ENCODE measurements around the gene CACNA2D1. TPM values are rescaled to one million over a fixed set of nuclear protein-coding genes. Genes with fewer than 3 reads are reported as not detected.
"Not testable (repeated sequence)": the region's sequence is repeated elsewhere in the genome, so short reads cannot be mapped to it uniquely, and the experiment has no call there.

Gene CACNA2D1
- polyA plus RNA-seq, 1 experiment, result 6.0 TPM

- TF ChIP-seq CTCF (IDR thresholded peaks at IDR 0.05; ENCODE audit: insufficient read depth, low read depth, low read length), result no peak
- Histone ChIP-seq H3K4me3 (ENCODE audit: low read depth, low read length) (no peak overlapping the region), H3K36me3 (ENCODE audit: control insufficient read depth, insufficient read depth, low read length) (no peaks in the 10 kb centered on the region), H3K27me3 (ENCODE audit: control insufficient read depth, insufficient read depth, low read length) (no peaks in the 10 kb centered on the region)
- POLR2A ChIA-PET, result no interaction called here
- CTCF ChIA-PET, result interaction anchor here (0.6 to 5.7 kb wide), 5 partner anchors 24 to 548 kb away, joined by 3 to 32 read pairs (median 3); no protein-coding TSS in a partner anchor
- DNase-seq (ENCODE audit: low read depth), result no peak
Observed at GRCh38 chr7:82018226-82018625, 425.4 kb downstream of the CACNA2D1 start.

- H3K4me3 ChIP-seq (ENCODE audit: low read depth, low read length), result no peak overlapping the region
- TF ChIP-seq CTCF (IDR thresholded peaks at IDR 0.05; ENCODE audit: insufficient read depth, low read depth, low read length), result peak; percentile 51
- H3K27me3 ChIP-seq (ENCODE audit: control insufficient read depth, insufficient read depth, low read length), result no peaks in the 10 kb centered on the region
- DNase-seq (ENCODE audit: low read depth), result no peak
- H3K36me3 ChIP-seq (ENCODE audit: control insufficient read depth, insufficient read depth, low read length), result no peaks in the 10 kb centered on the region
- CTCF ChIA-PET, result interaction anchor here (0.6 to 5.7 kb wide), 8 partner anchors 22 to 547 kb away, joined by 3 to 32 read pairs (median 3); no protein-coding TSS in a partner anchor
- POLR2A ChIA-PET, result no interaction called here
Observed at GRCh38 chr7:82017334-82017943, 426.1 kb downstream of the CACNA2D1 start.

GRCh38 chr7:82015751-82016150, 427.8 kb downstream of the CACNA2D1 start:
- H3K4me3 ChIP-seq (ENCODE audit: low read depth, low read length), result no peak overlapping the region
- no peaks in the 10 kb centered on the region for H3K27me3 ChIP-seq (ENCODE audit: control insufficient read depth, insufficient read depth, low read length)
- DNase-seq (ENCODE audit: low read depth), result no peak
- no peak for TF ChIP-seq CTCF (IDR thresholded peaks at IDR 0.05; ENCODE audit: insufficient read depth, low read depth, low read length)
- no peaks in the 10 kb centered on the region for H3K36me3 ChIP-seq (ENCODE audit: control insufficient read depth, insufficient read depth, low read length)
- ChIA-PET CTCF (interaction anchor here (1.1 to 5.7 kb wide), 3 partner anchors 55 to 518 kb away, joined by 3 to 32 read pairs (median 4); no protein-coding TSS in a partner anchor), POLR2A (no interaction called here)

GRCh38 chr7:82014574-82014973, 429.0 kb downstream of the CACNA2D1 start:
- H3K4me3 ChIP-seq (ENCODE audit: low read depth, low read length); DNase-seq (ENCODE audit: low read depth); POLR2A ChIA-PET; H3K27me3 ChIP-seq (ENCODE audit: control insufficient read depth, insufficient read depth, low read length); H3K36me3 ChIP-seq (ENCODE audit: control insufficient read depth, insufficient read depth, low read length): not testable (repeated sequence)
- CTCF ChIA-PET, result interaction anchor here (1.0 to 5.7 kb wide), 3 partner anchors 14 to 531 kb away, joined by 4 to 32 read pairs (median 4); no protein-coding TSS in a partner anchor

GRCh38 chr7:82012453-82012852, 431.1 kb downstream of the CACNA2D1 start:
- CTCF ChIA-PET, result no interaction called here
- POLR2A ChIA-PET, result no interaction called here
- DNase-seq (ENCODE audit: low read depth), result no peak
- no peak overlapping the region for H3K4me3 ChIP-seq (ENCODE audit: low read depth, low read length)
- H3K36me3 ChIP-seq (ENCODE audit: control insufficient read depth, insufficient read depth, low read length), result no peaks in the 10 kb centered on the region
- TF ChIP-seq CTCF (IDR thresholded peaks at IDR 0.05; ENCODE audit: insufficient read depth, low read depth, low read length), result no peak
- H3K27me3 ChIP-seq (ENCODE audit: control insufficient read depth, insufficient read depth, low read length), result no peaks in the 10 kb centered on the region

- POLR2A ChIA-PET, result no interaction called here
- DNase-seq (ENCODE audit: low read depth), result no peak
- CTCF ChIA-PET, result interaction anchor here (0.6 kb wide), 1 partner anchor 11 kb away, joined by 3 read pairs; no protein-coding TSS in a partner anchor
- Histone ChIP-seq H3K4me3 (ENCODE audit: low read depth, low read length) (no peak overlapping the region), H3K36me3 (ENCODE audit: control insufficient read depth, insufficient read depth, low read length) (no peaks in the 10 kb centered on the region), H3K27me3 (ENCODE audit: control insufficient read depth, insufficient read depth, low read length) (no peaks in the 10 kb centered on the region)
- no peak for TF ChIP-seq CTCF (IDR thresholded peaks at IDR 0.05; ENCODE audit: insufficient read depth, low read depth, low read length)
Observed at GRCh38 chr7:82010416-82010815, 433.2 kb downstream of the CACNA2D1 start.
